Upper lobe of right lung (tissue), 1 donor: ENCODE results near the gene NR2F6. TPM values are rescaled to one million over a fixed set of nuclear protein-coding genes. Genes with fewer than 3 reads are reported as not detected.
"Not testable (repeated sequence)": the region's sequence is repeated elsewhere in the genome, so short reads cannot be mapped to it uniquely, and the experiment has no call there.

Source experiments
- ATAC-seq: fragments of 200-7000 bp; cut with Tn5 transposase; one replicate; pipeline ENCODE4 v1.9.1; 2020; ENCODE audit warnings: mild to moderate bottlenecking, moderate library complexity
- DNase-seq: peaks from one replicate; pipeline ENCODE4 v3.0.0-alpha.2; 2020
- H3K27ac ChIP-seq: fragments of 200-600 bp; one replicate; pipeline ENCODE4 v1.8.0; 2022
- H3K27me3 ChIP-seq: fragments of 200-600 bp; one replicate; pipeline ENCODE4 v1.8.0; 2022; ENCODE audit warnings: mild to moderate bottlenecking
- H3K36me3 ChIP-seq: fragments of 200-600 bp; one replicate; pipeline ENCODE4 v1.8.0; 2022
- H3K4me1 ChIP-seq: fragments of 200-600 bp; one replicate; pipeline ENCODE4 v1.8.0; 2022
- H3K4me3 ChIP-seq: fragments of 200-600 bp; one replicate; pipeline ENCODE4 v1.8.0; 2022; ENCODE audit warnings: mild to moderate bottlenecking
- H3K9me3 ChIP-seq: fragments of 200-600 bp; one replicate; pipeline ENCODE4 v1.8.0; 2022
- intact Hi-C: fragments of 100-400 bp; cut with DNase I; formaldehyde crosslinking; loops from one replicate; pipeline ENCODE4 v1.11.0; 2022
- total RNA-seq: library from RNA; stranded (reverse); fragmentation: NEBNext Ultra II Directional; extraction: Animal tissue kit (Norgen Biotek cat#: 25700); gene quantifications from one replicate; pipeline ENCODE4 v1.2.1, GENCODE V29; 2021
- TF ChIP-seq, protein P1 (sequence below): fragments of 200-600 bp; IDR thresholded peaks from one replicate; pipeline ENCODE4 v1.8.0; 2022; ENCODE audit warnings: antibody characterized with exemption
- donor health status: DM: no; HTN: yes; CAD: no; lungs with severe emphysema.

Gene NR2F6
- total RNA-seq, 1 donor from 2014 or later, result 41.7 TPM

DNA sequence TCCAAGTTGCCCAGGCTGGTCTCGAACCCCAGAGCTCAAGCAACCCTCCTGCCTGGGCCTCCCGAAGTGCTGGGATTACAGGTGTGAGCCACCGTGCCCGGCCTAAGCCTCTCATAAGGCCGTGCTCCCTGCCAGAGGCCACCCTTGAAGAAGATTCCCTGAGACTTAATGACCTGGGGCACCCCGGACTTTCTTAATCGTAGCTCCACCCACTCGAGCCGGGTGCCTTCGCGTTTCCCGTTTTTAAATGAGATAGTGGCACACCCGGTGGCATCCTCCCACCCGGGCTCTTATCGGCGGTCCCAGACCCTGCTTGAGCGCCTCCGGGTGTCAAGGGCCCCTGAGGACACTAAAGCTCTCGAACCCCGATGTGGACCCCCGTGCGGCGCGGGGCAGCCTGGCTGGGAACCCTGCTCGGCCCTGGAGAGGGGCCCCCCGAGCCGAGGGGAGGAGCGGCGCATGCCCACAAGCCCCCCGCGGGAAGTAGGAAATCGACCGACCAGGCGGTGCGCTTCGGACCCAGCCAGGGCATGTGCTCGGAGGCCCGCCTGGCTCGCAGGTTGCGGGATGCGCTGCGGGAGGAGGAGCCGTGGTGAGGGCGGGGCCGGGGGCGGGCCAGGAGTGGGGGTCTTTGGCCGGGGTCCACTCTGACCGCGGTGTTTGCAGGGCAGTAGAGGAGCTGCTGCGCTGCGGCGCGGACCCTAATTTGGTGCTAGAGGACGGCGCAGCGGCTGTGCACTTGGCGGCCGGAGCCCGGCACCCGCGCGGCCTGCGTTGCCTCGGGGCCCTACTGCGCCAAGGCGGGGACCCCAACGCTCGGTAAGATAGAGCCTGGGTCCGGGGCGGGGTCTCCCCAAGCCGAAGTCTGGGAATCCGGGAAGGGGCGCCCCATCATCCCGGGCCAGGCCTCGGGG lies 35.9 kb upstream of the NR2F6 start, which contains the start of gene ANKLE1:
ANKLE1 (plus strand) TSS at position 511 of the 914 bp plus-strand sequence; CDS start at position 531, 20 bp downstream.
- H3K4me1 ChIP-seq, result peaks cover 16% of the 10 kb centered on the region
- peaks cover 18% of the 10 kb centered on the region for H3K27me3 ChIP-seq
- TF ChIP-seq, protein P1, sequence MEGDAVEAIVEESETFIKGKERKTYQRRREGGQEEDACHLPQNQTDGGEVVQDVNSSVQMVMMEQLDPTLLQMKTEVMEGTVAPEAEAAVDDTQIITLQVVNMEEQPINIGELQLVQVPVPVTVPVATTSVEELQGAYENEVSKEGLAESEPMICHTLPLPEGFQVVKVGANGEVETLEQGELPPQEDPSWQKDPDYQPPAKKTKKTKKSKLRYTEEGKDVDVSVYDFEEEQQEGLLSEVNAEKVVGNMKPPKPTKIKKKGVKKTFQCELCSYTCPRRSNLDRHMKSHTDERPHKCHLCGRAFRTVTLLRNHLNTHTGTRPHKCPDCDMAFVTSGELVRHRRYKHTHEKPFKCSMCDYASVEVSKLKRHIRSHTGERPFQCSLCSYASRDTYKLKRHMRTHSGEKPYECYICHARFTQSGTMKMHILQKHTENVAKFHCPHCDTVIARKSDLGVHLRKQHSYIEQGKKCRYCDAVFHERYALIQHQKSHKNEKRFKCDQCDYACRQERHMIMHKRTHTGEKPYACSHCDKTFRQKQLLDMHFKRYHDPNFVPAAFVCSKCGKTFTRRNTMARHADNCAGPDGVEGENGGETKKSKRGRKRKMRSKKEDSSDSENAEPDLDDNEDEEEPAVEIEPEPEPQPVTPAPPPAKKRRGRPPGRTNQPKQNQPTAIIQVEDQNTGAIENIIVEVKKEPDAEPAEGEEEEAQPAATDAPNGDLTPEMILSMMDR, result no peak
- H3K36me3 ChIP-seq, result peaks cover 16% of the 10 kb centered on the region
- ATAC-seq, result peak; percentile 43
- intact Hi-C loops, result loop anchor here (2.0 to 5.0 kb wide), 2 partner anchors 77 to 214 kb away; no protein-coding TSS in a partner anchor
- H3K9me3 ChIP-seq, result no peaks in the 10 kb centered on the region
- H3K4me3 ChIP-seq, result peak within 1 kb of the TSS; percentile 40
- DNase-seq, result no peak
- H3K27ac ChIP-seq, result no peak within 1 kb of the TSS

DNA sequence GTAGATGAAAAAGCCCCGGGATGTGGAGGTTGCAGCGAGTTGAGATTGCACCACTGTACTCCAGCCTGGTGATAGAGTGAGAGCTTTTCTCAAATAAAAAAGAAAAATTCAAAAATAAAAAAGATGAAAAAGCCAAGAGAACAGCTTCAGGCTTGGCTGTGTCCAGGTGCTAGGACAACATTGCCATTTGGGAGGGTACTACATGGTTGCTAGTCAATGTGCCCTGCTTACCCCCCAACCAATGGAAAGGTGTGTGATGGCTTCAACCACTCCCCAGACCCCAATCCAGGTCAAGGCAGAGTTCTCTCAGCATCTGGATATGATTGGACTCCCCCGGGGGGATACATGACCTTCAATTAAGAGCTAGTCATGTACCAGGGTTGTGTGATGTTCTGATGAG lies 33.7 kb upstream of the NR2F6 start:
- H3K9me3 ChIP-seq, result no peaks in the 10 kb centered on the region
- H3K27me3 ChIP-seq, result peaks cover 18% of the 10 kb centered on the region
- TF ChIP-seq, protein P1, result no peak
- DNase-seq (no peak), ATAC-seq (no peak)
- no peak overlapping the region for H3K4me3 ChIP-seq
- H3K36me3 ChIP-seq, result peaks cover 37% of the 10 kb centered on the region
- peaks cover 16% of the 10 kb centered on the region for H3K4me1 ChIP-seq
- intact Hi-C loops, result no loop called here
- H3K27ac ChIP-seq, result no peak overlapping the region

DNA sequence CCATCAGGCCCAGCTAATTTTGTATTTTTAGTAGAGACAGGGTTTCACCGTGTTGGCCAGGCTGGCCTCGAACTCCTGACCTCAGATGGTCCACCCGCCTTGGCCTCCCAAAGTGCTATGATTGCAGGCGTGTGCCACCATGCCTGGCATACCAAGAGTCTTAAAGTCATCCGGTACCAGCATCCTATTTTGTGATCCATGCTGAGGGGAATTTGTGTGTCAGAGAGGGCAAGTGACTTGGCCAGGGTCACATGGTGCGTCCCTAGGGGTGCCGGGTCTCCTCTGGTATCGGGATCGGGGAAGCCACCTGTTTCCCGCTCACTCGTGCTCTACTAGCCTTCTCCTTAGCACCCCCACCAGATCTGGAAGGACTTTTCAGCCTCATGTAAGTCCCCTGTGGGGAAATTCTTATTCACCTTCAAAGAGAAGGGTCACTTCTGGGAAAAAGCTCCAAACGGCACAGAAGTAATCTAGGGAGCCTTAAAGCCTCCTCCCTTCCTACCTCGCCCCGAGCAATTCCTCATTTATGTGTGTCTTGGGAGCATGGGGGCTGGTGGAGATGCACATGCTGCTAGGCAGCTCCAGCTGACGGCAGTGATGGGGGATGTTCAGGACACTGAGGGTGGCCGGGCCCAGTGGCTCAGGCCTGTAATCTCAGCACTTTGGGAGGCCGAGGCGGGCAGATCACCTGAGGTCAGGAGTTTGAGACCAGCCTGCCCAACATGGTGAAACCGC lies 29.9 kb upstream of the NR2F6 start:
- Histone ChIP-seq H3K27ac (no peak overlapping the region), H3K4me1 (no peaks in the 10 kb centered on the region), H3K36me3 (peaks cover 71% of the 10 kb centered on the region), H3K9me3 (no peaks in the 10 kb centered on the region), H3K27me3 (no peaks in the 10 kb centered on the region), H3K4me3 (no peak overlapping the region)
- no peak for DNase-seq
- intact Hi-C loops, result no loop called here
- no peak for ATAC-seq
- TF ChIP-seq, protein P1, result no peak

DNA sequence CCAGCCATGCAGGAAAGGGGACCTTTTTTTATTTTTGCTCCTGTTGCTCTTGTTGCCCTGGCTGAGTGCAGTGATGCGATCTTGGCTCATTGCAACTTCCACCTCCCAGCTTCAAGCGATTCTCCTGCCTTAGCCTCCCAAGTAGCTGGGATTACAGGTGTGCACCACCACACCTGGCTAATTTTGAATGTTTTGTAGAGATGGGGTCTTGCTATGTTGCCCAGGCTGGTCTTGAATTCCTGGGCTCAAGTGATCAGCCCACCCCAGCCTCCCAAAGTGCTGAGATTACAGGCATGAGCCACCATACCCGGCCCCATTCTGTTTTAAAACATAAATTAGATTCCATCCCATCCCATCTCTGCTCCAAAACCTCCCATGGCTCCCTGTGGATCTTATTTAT lies 29.2 kb upstream of the NR2F6 start:
- H3K27me3 ChIP-seq, H3K9me3 ChIP-seq, H3K27ac ChIP-seq, ATAC-seq, H3K4me1 ChIP-seq, H3K4me3 ChIP-seq, DNase-seq, intact Hi-C loops: not testable (repeated sequence)
- H3K36me3 ChIP-seq, result peaks cover 78% of the 10 kb centered on the region

DNA sequence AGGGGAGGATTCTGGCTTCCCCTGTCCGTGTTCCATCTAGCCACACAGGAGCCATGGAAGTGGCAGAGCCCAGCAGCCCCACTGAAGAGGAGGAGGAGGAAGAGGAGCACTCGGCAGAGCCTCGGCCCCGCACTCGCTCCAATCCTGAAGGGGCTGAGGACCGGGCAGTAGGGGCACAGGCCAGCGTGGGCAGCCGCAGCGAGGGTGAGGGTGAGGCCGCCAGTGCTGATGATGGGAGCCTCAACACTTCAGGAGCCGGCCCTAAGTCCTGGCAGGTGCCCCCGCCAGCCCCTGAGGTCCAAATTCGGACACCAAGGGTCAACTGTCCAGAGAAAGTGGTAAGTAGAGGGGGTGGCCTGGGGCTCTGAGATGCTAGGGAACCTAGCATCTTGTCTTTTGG lies 23.0 kb upstream of the NR2F6 start:
- Histone ChIP-seq H3K9me3 (no peaks in the 10 kb centered on the region), H3K27ac (no peak overlapping the region), H3K4me3 (no peak overlapping the region), H3K36me3 (peaks cover 46% of the 10 kb centered on the region), H3K4me1 (peaks cover 6% of the 10 kb centered on the region), H3K27me3 (no peaks in the 10 kb centered on the region)
- ATAC-seq, result no peak
- DNase-seq, result no peak
- TF ChIP-seq, protein P1, result no peak
- intact Hi-C loops, result no loop called here
